ENCODE measurements around the gene PUM1.

- TF ChIP-seq CTCF (IDR thresholded peaks at IDR 0.05): no peak
- no peak for TF ChIP-seq POLR2A (IDR thresholded peaks at IDR 0.05)
These were observed 66.6 kb downstream of the PUM1 start for GRCh38 chr1:30998887-30999286.

Measured in adrenal gland (tissue), 5 donors.